H1 (cell line): ENCODE measurements around the gene CYP1A1.

Experiments
- ATF3 ChIP-seq: IDR thresholded peaks from 2 replicates; pipeline ENCODE4 v1.6.1; 2011; ENCODE audit warnings: low read depth, mild to moderate bottlenecking, low read length; ENCODE audit not compliant: insufficient read depth
- CBX5 ChIP-seq: fragments of 300-800, 300-1000 bp; sonication (generic); IDR thresholded peaks from 2 replicates; pipeline ENCODE4 v1.7.1; 2016; ENCODE audit warnings: antibody characterized with exemption, low read length, low read depth
- EP300 ChIP-seq, 2 experiments: IDR thresholded peaks; 1 replicate in 1 of 2; 2 replicates in 1 of 2; pipeline ENCODE4 v1.6.1; 2011 to 2012; ENCODE audit warnings: low read depth in 2 of 2, low read length in 2 of 2, mild to moderate bottlenecking in 2 of 2, borderline replicate concordance in 1 of 2, inconsistent platforms in 1 of 2, moderate library complexity in 1 of 2
- EZH2 ChIP-seq: fragments of 200-600 bp; sonication (generic); IDR thresholded peaks from 2 replicates; pipeline ENCODE4 v1.7.1; 2012; ENCODE audit warnings: low read depth, mild to moderate bottlenecking, moderate library complexity, low read length, inconsistent platforms; ENCODE audit not compliant: severe bottlenecking
- GTF2F1 ChIP-seq: IDR thresholded peaks from 2 replicates; pipeline ENCODE4 v1.6.1; 2012; ENCODE audit warnings: low read depth, low read length, improper control_type of control experiment, borderline replicate concordance
- POLR2A ChIP-seq, 2 experiments: IDR thresholded peaks; 1 replicate in 1 of 2; 2 replicates in 1 of 2; pipeline ENCODE4 v1.6.1; 2011; ENCODE audit warnings: low read depth in 2 of 2, low read length in 2 of 2, mild to moderate bottlenecking in 2 of 2; ENCODE audit errors: control extremely low read depth in 1 of 2
- POLR2AphosphoS5 ChIP-seq: IDR thresholded peaks from 2 replicates; pipeline ENCODE4 v1.6.1; 2011; ENCODE audit warnings: low read depth, low read length
- SIN3A ChIP-seq, 2 experiments: IDR thresholded peaks in 1 of 2; conservative IDR thresholded peaks in 1 of 2; 2 replicates each; pipeline ENCODE4 v1.6.1; 2011 to 2012; ENCODE audit warnings: low read length in 2 of 2, improper control_type of control experiment in 1 of 2, low read depth in 1 of 2, mild to moderate bottlenecking in 1 of 2
- TF ChIP-seq, protein P1 (sequence below), 3 experiments: IDR thresholded peaks; 1 replicate in 2 of 3; 2 replicates in 1 of 3; pipeline versions ENCODE4 v1.5.1 to v1.6.1; 2011; ENCODE audit warnings: low read length in 3 of 3, mild to moderate bottlenecking in 3 of 3, inconsistent platforms in 2 of 3, low read depth in 1 of 3, moderate library complexity in 1 of 3; ENCODE audit not compliant: insufficient read depth in 1 of 3; ENCODE audit errors: control extremely low read depth in 1 of 3

- TF ChIP-seq ATF3 (no peak), GTF2F1 (no peak), EZH2 (no peak), EP300 (IDR thresholded peaks at IDR 0.05; ENCODE audit: borderline replicate concordance in 1 of 2, low read depth in 2 of 2, low read length in 2 of 2) (no peak), CBX5 (no peak), POLR2AphosphoS5 (no peak), POLR2A (IDR thresholded peaks at IDR 0.05; ENCODE audit: control extremely low read depth in 1 of 2, low read depth in 2 of 2, low read length in 2 of 2) (no peak), SIN3A (conservative IDR thresholded peaks at IDR 0.05 in 1 of 2, IDR thresholded peaks at IDR 0.05 in 1 of 2; ENCODE audit: low read depth in 1 of 2, low read length in 2 of 2) (no peak)
- TF ChIP-seq, protein P1, sequence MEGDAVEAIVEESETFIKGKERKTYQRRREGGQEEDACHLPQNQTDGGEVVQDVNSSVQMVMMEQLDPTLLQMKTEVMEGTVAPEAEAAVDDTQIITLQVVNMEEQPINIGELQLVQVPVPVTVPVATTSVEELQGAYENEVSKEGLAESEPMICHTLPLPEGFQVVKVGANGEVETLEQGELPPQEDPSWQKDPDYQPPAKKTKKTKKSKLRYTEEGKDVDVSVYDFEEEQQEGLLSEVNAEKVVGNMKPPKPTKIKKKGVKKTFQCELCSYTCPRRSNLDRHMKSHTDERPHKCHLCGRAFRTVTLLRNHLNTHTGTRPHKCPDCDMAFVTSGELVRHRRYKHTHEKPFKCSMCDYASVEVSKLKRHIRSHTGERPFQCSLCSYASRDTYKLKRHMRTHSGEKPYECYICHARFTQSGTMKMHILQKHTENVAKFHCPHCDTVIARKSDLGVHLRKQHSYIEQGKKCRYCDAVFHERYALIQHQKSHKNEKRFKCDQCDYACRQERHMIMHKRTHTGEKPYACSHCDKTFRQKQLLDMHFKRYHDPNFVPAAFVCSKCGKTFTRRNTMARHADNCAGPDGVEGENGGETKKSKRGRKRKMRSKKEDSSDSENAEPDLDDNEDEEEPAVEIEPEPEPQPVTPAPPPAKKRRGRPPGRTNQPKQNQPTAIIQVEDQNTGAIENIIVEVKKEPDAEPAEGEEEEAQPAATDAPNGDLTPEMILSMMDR (IDR thresholded peaks at IDR 0.05; ENCODE audit: control extremely low read depth in 1 of 3, insufficient read depth in 1 of 3, low read depth in 1 of 3, low read length in 3 of 3) = no peak
Measured at GRCh38 chr15:74749832-74750231, 24.5 kb upstream of the CYP1A1 start.
